ENCODE measurements around the gene TPP2. TPM values are rescaled to one million over a fixed set of nuclear protein-coding genes. Genes with fewer than 3 reads are reported as not detected.

TPP2 gene
- total RNA-seq, 1 donor from 2014 or later = 37.6 TPM

- H3K36me3 ChIP-seq (ENCODE audit: insufficient read depth, low read length) = peaks cover 39% of the 10 kb centered on the region
These were observed 80.3 kb downstream of the TPP2 start for GRCh38 chr13:102677122-102677521.

GRCh38 chr13:102678339-102679107 lies 81.7 kb downstream of the TPP2 start:
- no peak overlapping the region for H3K4me2 ChIP-seq (ENCODE audit: low read length)
- DNase-seq (ENCODE audit: low read depth) (no peak), FAIRE-seq (no peak)
- H3K4me3 ChIP-seq (ENCODE audit: insufficient read depth, low read depth, low read length) = no peak overlapping the region
- Mint-ChIP-seq H3K9me3 (ENCODE audit: unreplicated experiment) (peaks cover 4% of the 10 kb centered on the region), H3K27me3 (ENCODE audit: low read depth, unreplicated experiment) (no peaks in the 10 kb centered on the region), H3K27ac (ENCODE audit: unreplicated experiment) (no peak overlapping the region), H3K36me3 (ENCODE audit: low read depth, unreplicated experiment) (peaks cover 14% of the 10 kb centered on the region), H3K4me1 (ENCODE audit: low read depth, unreplicated experiment) (no peaks in the 10 kb centered on the region), H3K4me3 (ENCODE audit: unreplicated experiment) (no peak overlapping the region)
- no peaks in the 10 kb centered on the region for H3K27me3 ChIP-seq (ENCODE audit: insufficient read depth, low read length)
- no peak overlapping the region for H2AFZ ChIP-seq (ENCODE audit: low read depth, low read length)
- no peaks in the 10 kb centered on the region for H3K4me1 ChIP-seq (ENCODE audit: insufficient read depth, low read length)
- H4K20me1 ChIP-seq (ENCODE audit: insufficient read depth, low read length) = no peaks in the 10 kb centered on the region
- H3K9me3 ChIP-seq (ENCODE audit: insufficient read depth, low read depth, low read length) = no peaks in the 10 kb centered on the region
- H3K27ac ChIP-seq (ENCODE audit: low read depth, low read length) = no peak overlapping the region
- no peaks in the 10 kb centered on the region for H3K79me2 ChIP-seq (ENCODE audit: insufficient read depth, low read length)
- H3K9ac ChIP-seq (ENCODE audit: low read length) = no peak overlapping the region
- TF ChIP-seq CTCF (IDR thresholded peaks at IDR 0.05; ENCODE audit: insufficient read depth, low read depth, low read length) (no peak), EZH2 (IDR thresholded peaks at IDR 0.05; ENCODE audit: insufficient read depth, low read length) (no peak)
- peaks cover 39% of the 10 kb centered on the region for H3K36me3 ChIP-seq (ENCODE audit: insufficient read depth, low read length)

More at GRCh38 chr13:102677122-102677521, 80.3 kb downstream of the TPP2 start:
- no peak for FAIRE-seq
- Histone ChIP-seq H3K79me2 (ENCODE audit: insufficient read depth, low read length) (no peaks in the 10 kb centered on the region), H3K4me2 (ENCODE audit: low read length) (no peak overlapping the region), H3K27ac (ENCODE audit: low read depth, low read length) (no peak overlapping the region), H2AFZ (ENCODE audit: low read depth, low read length) (no peak overlapping the region), H3K27me3 (ENCODE audit: insufficient read depth, low read length) (no peaks in the 10 kb centered on the region), H4K20me1 (ENCODE audit: insufficient read depth, low read length) (no peaks in the 10 kb centered on the region), H3K4me3 (ENCODE audit: insufficient read depth, low read depth, low read length) (no peak overlapping the region), H3K9ac (ENCODE audit: low read length) (no peak overlapping the region), H3K4me1 (ENCODE audit: insufficient read depth, low read length) (no peaks in the 10 kb centered on the region), H3K9me3 (ENCODE audit: insufficient read depth, low read depth, low read length) (no peaks in the 10 kb centered on the region)
- H3K36me3 Mint-ChIP-seq (ENCODE audit: low read depth, unreplicated experiment) = peaks cover 17% of the 10 kb centered on the region
- H3K9me3 Mint-ChIP-seq (ENCODE audit: unreplicated experiment) = no peaks in the 10 kb centered on the region
- H3K27ac Mint-ChIP-seq (ENCODE audit: unreplicated experiment) = no peak overlapping the region
- no peaks in the 10 kb centered on the region for H3K4me1 Mint-ChIP-seq (ENCODE audit: low read depth, unreplicated experiment)
- no peaks in the 10 kb centered on the region for H3K27me3 Mint-ChIP-seq (ENCODE audit: low read depth, unreplicated experiment)
- H3K4me3 Mint-ChIP-seq (ENCODE audit: unreplicated experiment) = no peak overlapping the region
- DNase-seq (ENCODE audit: low read depth) = no peak
- TF ChIP-seq CTCF (IDR thresholded peaks at IDR 0.05; ENCODE audit: insufficient read depth, low read depth, low read length) (no peak), EZH2 (IDR thresholded peaks at IDR 0.05; ENCODE audit: insufficient read depth, low read length) (no peak)

Data from astrocyte (in vitro differentiated cells and primary cell).